Measurements from ENCODE around the gene PKIG. TPM values are rescaled to one million over a fixed set of nuclear protein-coding genes. Genes with fewer than 3 reads are reported as not detected.

Gene PKIG
- total RNA-seq, 4 donors from 2014 or later, result 72.9 to 153 (median 100) TPM

DNA sequence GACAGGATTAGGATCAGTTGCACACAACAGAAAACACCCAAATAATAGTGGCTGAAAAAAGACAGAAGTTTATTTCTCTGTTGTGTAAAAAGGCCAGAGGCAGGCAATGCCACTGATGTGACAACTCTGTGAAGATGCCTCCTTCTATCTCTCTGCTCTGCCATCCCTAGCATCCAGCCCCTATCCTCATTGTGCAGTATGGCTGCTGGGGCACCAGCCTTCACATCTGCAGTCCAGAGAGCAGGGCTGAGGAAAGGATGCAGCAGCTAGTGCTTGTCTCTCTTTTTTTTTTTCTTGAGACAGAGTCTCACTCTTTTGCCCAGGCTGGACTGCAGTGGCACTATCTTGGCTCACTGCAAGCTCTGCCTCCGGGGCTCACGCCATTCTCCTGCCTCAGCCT is 75.5 kb downstream of the PKIG start:
- intact Hi-C loops (cut with DNase I; ENCODE audit: low total_unique reads), result no loop called here
- in situ Hi-C loops (cut with MboI; ENCODE audit: low sequenced_read_pairs in 4 of 4), result no loop called here
- DNase-seq, result no peak

DNA sequence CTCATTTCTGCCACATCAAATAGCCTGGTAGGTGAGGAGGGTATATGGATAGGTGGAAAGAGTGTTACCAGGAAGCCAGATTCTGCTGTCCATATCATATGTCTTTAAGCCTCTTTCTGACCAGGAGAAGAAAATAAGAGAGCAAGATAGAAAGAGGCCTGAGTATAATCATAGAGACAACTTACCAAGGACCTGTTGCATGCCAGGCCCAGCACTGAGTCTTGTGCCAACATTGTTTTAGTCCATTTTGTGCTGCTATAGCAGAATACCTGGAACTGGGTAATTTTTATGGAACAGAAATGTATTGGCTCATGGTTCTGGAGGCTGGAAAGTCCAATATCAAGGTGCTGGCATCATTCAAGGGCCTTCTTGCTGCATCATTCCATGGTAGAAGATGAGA is 76.4 kb downstream of the PKIG start:
- Histone ChIP-seq H3K27me3 (no peaks in the 10 kb centered on the region), H3K4me1 (no peaks in the 10 kb centered on the region), H3K36me3 (no peaks in the 10 kb centered on the region), H3K4me3 (no peak overlapping the region), H3K9me3 (no peaks in the 10 kb centered on the region), H3K27ac (no peak overlapping the region)
- in situ Hi-C loops (cut with MboI; ENCODE audit: low sequenced_read_pairs in 4 of 4) (no loop called here), intact Hi-C loops (cut with DNase I; ENCODE audit: low total_unique reads) (no loop called here)
- DNase-seq (no peak), ATAC-seq (no peak)
- TF ChIP-seq POLR2A (IDR thresholded peaks at IDR 0.05), result no peak
- TF ChIP-seq, protein P1, sequence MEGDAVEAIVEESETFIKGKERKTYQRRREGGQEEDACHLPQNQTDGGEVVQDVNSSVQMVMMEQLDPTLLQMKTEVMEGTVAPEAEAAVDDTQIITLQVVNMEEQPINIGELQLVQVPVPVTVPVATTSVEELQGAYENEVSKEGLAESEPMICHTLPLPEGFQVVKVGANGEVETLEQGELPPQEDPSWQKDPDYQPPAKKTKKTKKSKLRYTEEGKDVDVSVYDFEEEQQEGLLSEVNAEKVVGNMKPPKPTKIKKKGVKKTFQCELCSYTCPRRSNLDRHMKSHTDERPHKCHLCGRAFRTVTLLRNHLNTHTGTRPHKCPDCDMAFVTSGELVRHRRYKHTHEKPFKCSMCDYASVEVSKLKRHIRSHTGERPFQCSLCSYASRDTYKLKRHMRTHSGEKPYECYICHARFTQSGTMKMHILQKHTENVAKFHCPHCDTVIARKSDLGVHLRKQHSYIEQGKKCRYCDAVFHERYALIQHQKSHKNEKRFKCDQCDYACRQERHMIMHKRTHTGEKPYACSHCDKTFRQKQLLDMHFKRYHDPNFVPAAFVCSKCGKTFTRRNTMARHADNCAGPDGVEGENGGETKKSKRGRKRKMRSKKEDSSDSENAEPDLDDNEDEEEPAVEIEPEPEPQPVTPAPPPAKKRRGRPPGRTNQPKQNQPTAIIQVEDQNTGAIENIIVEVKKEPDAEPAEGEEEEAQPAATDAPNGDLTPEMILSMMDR (IDR thresholded peaks at IDR 0.05 in 4 of 5, conservative IDR thresholded peaks at IDR 0.05 in 1 of 5), result no peak

More for the DNA sequence above, 75.5 kb downstream of the PKIG start:
- no peaks in the 10 kb centered on the region for H3K36me3 ChIP-seq
- TF ChIP-seq POLR2A (IDR thresholded peaks at IDR 0.05), result no peak
- TF ChIP-seq, protein P1 (IDR thresholded peaks at IDR 0.05 in 4 of 5, conservative IDR thresholded peaks at IDR 0.05 in 1 of 5), result no peak
- no peaks in the 10 kb centered on the region for H3K4me1 ChIP-seq
- no peak for ATAC-seq
- no peak overlapping the region for H3K4me3 ChIP-seq
- no peak overlapping the region for H3K27ac ChIP-seq
- no peaks in the 10 kb centered on the region for H3K27me3 ChIP-seq
- no peaks in the 10 kb centered on the region for H3K9me3 ChIP-seq

DNA sequence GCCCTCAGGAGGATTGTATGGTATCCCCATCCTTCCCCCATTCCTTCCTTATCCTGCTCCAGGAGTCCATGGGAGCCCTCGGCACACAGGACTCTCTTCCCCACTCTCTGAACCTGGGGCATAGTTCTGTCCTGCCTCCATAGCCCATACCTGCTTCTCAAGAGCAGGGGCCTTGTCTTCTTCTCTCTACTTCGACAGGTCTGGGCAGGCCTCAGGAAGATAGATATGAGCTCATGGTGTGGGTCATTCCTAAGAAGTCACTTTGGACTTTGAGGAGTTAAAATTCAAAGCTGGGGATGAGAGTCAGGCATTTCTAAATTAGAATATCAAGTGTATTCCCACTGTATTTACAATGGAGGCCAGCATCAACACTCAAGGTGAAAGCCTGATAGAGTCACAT is 77.6 kb downstream of the PKIG start:
- Histone ChIP-seq H3K4me3 (no peak overlapping the region), H3K9me3 (no peaks in the 10 kb centered on the region), H3K27me3 (peaks cover 0 to 4% (median 3%) of the 10 kb centered on the region in 3 donors), H3K27ac (no peak overlapping the region), H3K36me3 (no peaks in the 10 kb centered on the region), H3K4me1 (no peaks in the 10 kb centered on the region)
- TF ChIP-seq, protein P1 (IDR thresholded peaks at IDR 0.05 in 4 of 5, conservative IDR thresholded peaks at IDR 0.05 in 1 of 5), result no peak
- no peak for TF ChIP-seq POLR2A (IDR thresholded peaks at IDR 0.05)
- intact Hi-C loops (cut with DNase I; ENCODE audit: low total_unique reads) (no loop called here), in situ Hi-C loops (cut with MboI; ENCODE audit: low sequenced_read_pairs in 4 of 4) (no loop called here)
- no peak for ATAC-seq
- no peak for DNase-seq

GRCh38 chr20:44660581-44660980 is 78.2 kb downstream of the PKIG start:
- Histone ChIP-seq H3K4me3 (no peak overlapping the region), H3K27ac (no peak overlapping the region), H3K9me3 (no peaks in the 10 kb centered on the region), H3K4me1 (no peaks in the 10 kb centered on the region), H3K27me3 (peaks cover 0 to 5% (median 4%) of the 10 kb centered on the region in 3 donors), H3K36me3 (no peaks in the 10 kb centered on the region)
- no peak for ATAC-seq
- in situ Hi-C loops (cut with MboI; ENCODE audit: low sequenced_read_pairs in 4 of 4) (no loop called here), intact Hi-C loops (cut with DNase I; ENCODE audit: low total_unique reads) (no loop called here)
- DNase-seq, result no peak
- TF ChIP-seq, protein P1 (IDR thresholded peaks at IDR 0.05 in 4 of 5, conservative IDR thresholded peaks at IDR 0.05 in 1 of 5), result no peak
- no peak for TF ChIP-seq POLR2A (IDR thresholded peaks at IDR 0.05)

DNA sequence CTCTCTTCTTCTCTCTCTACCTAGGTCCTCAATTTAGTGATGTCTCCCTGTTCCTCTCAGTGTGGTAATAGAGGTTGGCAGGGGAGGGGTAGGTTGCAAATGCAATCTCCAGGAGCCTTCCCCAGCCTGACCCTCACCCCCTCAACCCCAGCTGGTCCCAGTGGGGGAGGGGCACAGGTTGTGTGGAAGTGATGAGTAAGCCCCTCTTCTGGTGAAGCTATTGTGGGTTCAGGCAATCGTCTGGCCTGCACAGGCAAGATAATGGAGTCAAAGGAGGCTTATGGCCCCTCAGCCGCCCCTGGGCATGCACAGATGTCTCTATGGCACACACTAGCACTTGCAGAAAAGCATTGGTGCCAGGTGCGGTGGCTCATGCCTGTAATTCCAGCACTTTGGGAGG is 79.9 kb downstream of the PKIG start:
- Histone ChIP-seq H3K36me3 (no peaks in the 10 kb centered on the region), H3K4me3 (no peak overlapping the region), H3K4me1 (no peaks in the 10 kb centered on the region), H3K27me3 (peaks cover 0 to 5% (median 4%) of the 10 kb centered on the region in 3 donors), H3K27ac (no peak overlapping the region), H3K9me3 (no peaks in the 10 kb centered on the region)
- TF ChIP-seq, protein P1 (IDR thresholded peaks at IDR 0.05 in 4 of 5, conservative IDR thresholded peaks at IDR 0.05 in 1 of 5), result no peak
- no peak for TF ChIP-seq POLR2A (IDR thresholded peaks at IDR 0.05)
- in situ Hi-C loops (cut with MboI; ENCODE audit: low sequenced_read_pairs in 4 of 4) (no loop called here), intact Hi-C loops (cut with DNase I; ENCODE audit: low total_unique reads) (no loop called here)
- ATAC-seq, result no peak
- DNase-seq, result no peak

Data from gastrocnemius medialis (tissue), 4 donors.